Skeletal muscle satellite cell (primary cell): ENCODE data around the gene COL3A1.

ENCODE experiments used
- H3K27me3 ChIP-seq: 2 replicates; pipeline ENCODE4 v1.7.0; 2013; ENCODE audit warnings: low read length; ENCODE audit not compliant: control insufficient read depth, insufficient read depth
- H3K36me3 ChIP-seq: 2 replicates; pipeline ENCODE4 v1.7.0; 2013; ENCODE audit warnings: mild to moderate bottlenecking, control low read depth, low read length; ENCODE audit not compliant: insufficient read depth
- H3K4me1 ChIP-seq: 2 replicates; pipeline ENCODE4 v1.7.0; 2013; ENCODE audit warnings: low read length; ENCODE audit not compliant: control insufficient read depth, insufficient read depth
- H3K4me2 ChIP-seq: 2 replicates; pipeline ENCODE4 v1.7.0; 2013; ENCODE audit warnings: mild to moderate bottlenecking, low read length
- H3K4me3 ChIP-seq: 2 replicates; pipeline ENCODE4 v1.7.0; 2013; ENCODE audit warnings: low read length
- H3K9ac ChIP-seq: 2 replicates; pipeline ENCODE4 v1.7.0; 2013; ENCODE audit warnings: mild to moderate bottlenecking, low read depth, low read length, moderate library complexity
- H3K9me3 ChIP-seq: replicated peaks from 2 replicates; pipeline ENCODE4 v1.7.0; 2013; ENCODE audit warnings: mild to moderate bottlenecking, control low read depth, low read length

COL3A1 gene

GRCh38 chr2:189000221-189000620 lies 26.0 kb downstream of the COL3A1 start:
- Histone ChIP-seq H3K27me3 (no peaks in the 10 kb centered on the region), H3K9ac (no peak overlapping the region), H3K4me2 (no peak overlapping the region), H3K9me3 (no peaks in the 10 kb centered on the region), H3K4me3 (no peak overlapping the region), H3K36me3 (peaks cover 96% of the 10 kb centered on the region), H3K4me1 (peaks cover 16% of the 10 kb centered on the region)

- H3K36me3 ChIP-seq: peaks cover 95% of the 10 kb centered on the region
- H3K9ac ChIP-seq: no peak overlapping the region
- no peaks in the 10 kb centered on the region for H3K9me3 ChIP-seq
- H3K4me2 ChIP-seq: no peak overlapping the region
- peaks cover 16% of the 10 kb centered on the region for H3K4me1 ChIP-seq
- no peaks in the 10 kb centered on the region for H3K27me3 ChIP-seq
- H3K4me3 ChIP-seq: no peak overlapping the region
Observed at GRCh38 chr2:189002079-189002478, 27.9 kb downstream of the COL3A1 start.

DNA sequence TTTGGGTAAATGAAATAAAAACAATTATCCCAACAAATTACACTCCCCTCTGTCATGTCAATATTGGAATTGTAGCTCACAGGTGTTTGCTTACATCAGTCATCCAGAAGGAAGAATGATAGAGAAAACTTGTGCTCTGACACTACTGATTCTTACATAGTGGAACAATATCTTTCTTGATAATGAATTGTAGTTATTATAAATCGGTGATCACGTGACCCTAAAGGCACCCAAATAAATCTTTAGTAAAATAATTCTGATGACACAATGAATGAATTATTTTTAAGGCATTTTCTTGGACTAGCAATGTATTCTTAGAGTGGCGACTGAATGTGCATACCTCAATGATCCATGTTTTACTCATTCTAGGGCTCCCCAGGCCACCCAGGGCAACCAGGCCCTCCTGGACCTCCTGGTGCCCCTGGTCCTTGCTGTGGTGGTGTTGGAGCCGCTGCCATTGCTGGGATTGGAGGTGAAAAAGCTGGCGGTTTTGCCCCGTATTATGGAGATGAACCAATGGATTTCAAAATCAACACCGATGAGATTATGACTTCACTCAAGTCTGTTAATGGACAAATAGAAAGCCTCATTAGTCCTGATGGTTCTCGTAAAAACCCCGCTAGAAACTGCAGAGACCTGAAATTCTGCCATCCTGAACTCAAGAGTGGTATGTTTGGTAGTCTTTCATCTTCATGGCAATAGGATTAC lies 34.5 kb downstream of the COL3A1 start:
- Histone ChIP-seq H3K27me3 (no peaks in the 10 kb centered on the region), H3K4me2 (no peak overlapping the region), H3K4me3 (no peak overlapping the region), H3K4me1 (no peaks in the 10 kb centered on the region), H3K36me3 (peaks cover 83% of the 10 kb centered on the region), H3K9ac (no peak overlapping the region), H3K9me3 (no peaks in the 10 kb centered on the region)

GRCh38 chr2:189010536-189010935 lies 36.4 kb downstream of the COL3A1 start:
- no peaks in the 10 kb centered on the region for H3K27me3 ChIP-seq
- H3K4me1 ChIP-seq: no peaks in the 10 kb centered on the region
- no peaks in the 10 kb centered on the region for H3K9me3 ChIP-seq
- no peak overlapping the region for H3K4me3 ChIP-seq
- H3K4me2 ChIP-seq: no peak overlapping the region
- H3K9ac ChIP-seq: no peak overlapping the region
- H3K36me3 ChIP-seq: peaks cover 65% of the 10 kb centered on the region

GRCh38 chr2:189012351-189012750 lies 38.2 kb downstream of the COL3A1 start:
- Histone ChIP-seq H3K27me3 (no peaks in the 10 kb centered on the region), H3K9ac (no peak overlapping the region), H3K36me3 (peaks cover 52% of the 10 kb centered on the region), H3K4me3 (no peak overlapping the region), H3K4me1 (peaks cover 2% of the 10 kb centered on the region), H3K9me3 (no peaks in the 10 kb centered on the region), H3K4me2 (no peak overlapping the region)

GRCh38 chr2:189013031-189013430 lies 38.9 kb downstream of the COL3A1 start:
- Histone ChIP-seq H3K27me3 (no peaks in the 10 kb centered on the region), H3K9ac (no peak overlapping the region), H3K4me3 (no peak overlapping the region), H3K9me3 (no peaks in the 10 kb centered on the region), H3K4me1 (peaks cover 5% of the 10 kb centered on the region), H3K4me2 (no peak overlapping the region), H3K36me3 (peaks cover 46% of the 10 kb centered on the region)

DNA sequence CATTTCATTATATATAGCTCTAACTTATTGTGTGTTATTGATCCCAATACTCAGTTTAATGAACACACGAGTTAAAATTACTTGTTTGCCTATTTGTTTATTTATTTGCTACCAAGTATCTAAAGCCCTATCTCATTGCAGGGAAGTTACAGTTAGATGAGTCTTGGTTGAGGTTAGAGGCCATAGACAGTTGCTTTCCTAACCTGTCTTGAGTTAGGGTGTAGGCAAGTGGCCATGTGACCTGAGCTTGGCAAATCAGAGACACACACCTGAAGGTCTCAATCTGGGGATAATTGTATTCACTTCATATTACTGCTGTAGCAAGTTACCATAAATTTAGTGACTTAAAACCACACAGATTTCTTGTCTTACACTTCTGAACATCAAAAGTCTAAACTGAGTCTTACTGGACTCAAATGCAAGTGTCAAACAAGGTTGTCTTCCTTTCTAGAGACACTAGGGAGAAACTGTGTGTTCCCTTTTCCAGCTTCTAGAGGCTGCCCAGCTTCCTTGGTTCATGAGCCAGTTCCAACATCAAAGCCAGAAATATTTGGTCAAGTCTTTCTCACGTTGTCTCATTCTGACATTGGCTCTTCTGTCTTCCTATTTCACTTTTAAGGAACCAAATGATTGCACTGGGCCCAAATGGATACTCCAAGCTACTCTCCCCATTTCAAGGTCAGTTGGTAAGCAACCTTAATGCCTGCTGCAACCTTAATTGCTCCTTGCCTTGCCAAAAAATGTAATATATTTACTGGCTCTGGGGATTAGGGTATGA lies 39.7 kb downstream of the COL3A1 start:
- Histone ChIP-seq H3K4me3 (no peak overlapping the region), H3K9me3 (no peaks in the 10 kb centered on the region), H3K9ac (no peak overlapping the region), H3K27me3 (no peaks in the 10 kb centered on the region), H3K4me1 (peaks cover 12% of the 10 kb centered on the region), H3K36me3 (peaks cover 37% of the 10 kb centered on the region), H3K4me2 (no peak overlapping the region)

DNA sequence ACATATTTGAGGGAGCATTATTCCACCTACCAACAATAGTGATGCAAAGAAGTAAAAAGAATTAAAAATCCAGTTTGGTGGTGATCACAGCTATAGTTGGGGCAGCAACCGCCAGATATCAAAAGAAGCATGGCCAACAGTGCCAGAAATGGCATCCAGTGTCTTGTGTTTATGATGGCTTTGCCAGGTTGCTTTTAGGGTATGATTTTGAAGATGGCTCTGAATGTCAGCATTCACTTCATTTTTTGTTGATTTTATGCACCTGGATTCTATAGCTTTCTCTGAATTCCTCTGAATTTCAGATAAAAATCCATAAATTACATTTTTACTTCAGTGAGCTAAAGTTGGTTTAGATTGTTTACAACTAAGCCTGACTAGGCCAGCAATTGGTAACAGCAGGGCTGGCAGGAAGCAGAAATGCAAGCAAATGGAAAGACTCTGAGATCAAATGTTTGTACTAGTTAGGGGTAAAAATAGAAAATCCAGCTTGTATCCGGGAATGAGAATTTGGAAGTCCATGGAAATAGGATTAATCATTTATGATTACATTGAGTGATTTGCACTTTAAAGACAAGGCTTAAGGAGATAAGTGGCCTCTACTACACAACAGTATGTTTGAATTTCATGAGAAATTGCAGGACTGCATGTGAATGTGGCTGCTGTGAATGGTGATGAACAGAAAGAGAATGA lies 40.4 kb downstream of the COL3A1 start:
- H3K9ac ChIP-seq: no peak overlapping the region

DNA sequence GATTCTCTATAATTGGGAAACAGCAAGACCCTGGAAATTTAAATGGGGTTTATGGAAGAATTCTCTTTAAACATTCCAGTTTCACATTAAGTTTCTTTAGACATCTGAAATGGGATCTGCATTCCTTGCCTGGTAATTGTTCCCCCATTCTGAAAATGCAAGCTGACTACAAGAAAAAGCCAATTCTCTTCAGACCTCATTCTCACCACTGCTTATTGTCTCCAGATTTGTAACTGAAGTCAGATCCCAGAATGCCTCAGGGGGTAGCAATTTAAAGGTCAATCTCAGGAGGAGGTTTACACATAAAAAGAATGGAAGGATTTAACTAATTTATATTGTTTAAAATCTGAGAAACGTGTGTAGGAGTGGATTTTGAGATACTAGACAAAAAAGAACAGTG lies 41.2 kb downstream of the COL3A1 start:
- peaks cover 27% of the 10 kb centered on the region for H3K4me1 ChIP-seq
- H3K4me2 ChIP-seq: no peak overlapping the region
- no peak overlapping the region for H3K9ac ChIP-seq
- H3K9me3 ChIP-seq: no peaks in the 10 kb centered on the region
- H3K4me3 ChIP-seq: no peak overlapping the region
- H3K27me3 ChIP-seq: no peaks in the 10 kb centered on the region
- H3K36me3 ChIP-seq: peaks cover 26% of the 10 kb centered on the region

More for the DNA sequence above, 40.4 kb downstream of the COL3A1 start:
- no peak overlapping the region for H3K4me3 ChIP-seq
- peaks cover 33% of the 10 kb centered on the region for H3K36me3 ChIP-seq
- peaks cover 19% of the 10 kb centered on the region for H3K4me1 ChIP-seq
- H3K4me2 ChIP-seq: no peak overlapping the region
- no peaks in the 10 kb centered on the region for H3K9me3 ChIP-seq
- H3K27me3 ChIP-seq: no peaks in the 10 kb centered on the region

DNA sequence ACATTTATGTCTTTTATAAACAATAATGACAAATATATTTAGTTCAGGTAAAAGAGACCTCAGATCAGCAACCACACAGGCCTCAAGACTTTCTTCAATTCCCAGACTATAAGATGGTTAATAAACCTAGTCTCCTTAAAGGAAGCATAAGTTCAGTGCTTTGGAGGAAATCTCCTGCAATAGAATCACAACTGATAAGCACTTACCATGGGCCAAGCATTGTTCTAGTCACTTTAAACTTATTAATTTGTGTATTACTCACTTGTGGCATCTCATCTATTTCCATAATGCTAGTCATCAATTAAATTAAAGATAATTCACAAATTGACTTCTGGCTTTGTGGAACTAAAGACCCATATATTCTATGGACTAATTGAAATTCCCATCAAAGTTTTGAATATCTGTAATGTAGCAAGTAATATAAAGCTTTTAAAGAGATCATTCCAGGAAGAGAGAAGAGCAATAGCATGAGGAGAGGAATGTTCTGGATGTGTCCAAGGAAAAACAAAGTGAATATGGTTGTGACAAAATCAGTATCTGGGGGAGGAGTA lies 42.2 kb downstream of the COL3A1 start:
- H3K4me1 ChIP-seq: peaks cover 30% of the 10 kb centered on the region
- H3K4me2 ChIP-seq: no peak overlapping the region
- H3K27me3 ChIP-seq: no peaks in the 10 kb centered on the region
- H3K4me3 ChIP-seq: no peak overlapping the region
- H3K9ac ChIP-seq: no peak overlapping the region
- peaks cover 16% of the 10 kb centered on the region for H3K36me3 ChIP-seq
- H3K9me3 ChIP-seq: no peaks in the 10 kb centered on the region

- H3K4me3 ChIP-seq: no peak overlapping the region
- peak overlapping the region; percentile 53 for H3K9ac ChIP-seq
- H3K4me1 ChIP-seq: peaks cover 44% of the 10 kb centered on the region
- peak overlapping the region; percentile 42 for H3K4me2 ChIP-seq
- no peaks in the 10 kb centered on the region for H3K36me3 ChIP-seq
- H3K9me3 ChIP-seq: no peaks in the 10 kb centered on the region
- H3K27me3 ChIP-seq: no peaks in the 10 kb centered on the region
Observed at GRCh38 chr2:189018631-189019030, 44.5 kb downstream of the COL3A1 start.
